RWPE2 (cell line): ENCODE measurements around the gene FBXL19.

Experiments
- ATAC-seq: fragments of 200-7000 bp; cut with Tn5 transposase; 3 replicates; pipeline ENCODE4 v1.9.1; 2021; ENCODE audit warnings: low read depth
- DNase-seq: peaks from one replicate; pipeline ENCODE4 v3.0.0-alpha.2; 2020; ENCODE audit warnings: low spot score
- H3K27ac ChIP-seq: fragments of 450-650 bp; 2 replicates; pipeline ENCODE4 v1.5.1; 2017; ENCODE audit warnings: mild to moderate bottlenecking; ENCODE audit not compliant: poor library complexity, severe bottlenecking
- H3K27me3 ChIP-seq: fragments of 250-450 bp; sonication (Bioruptor Pico); 2 replicates; pipeline ENCODE4 v1.5.1; 2021; ENCODE audit warnings: mild to moderate bottlenecking, moderate library complexity; ENCODE audit not compliant: insufficient read depth, poor library complexity, severe bottlenecking
- H3K36me3 ChIP-seq: fragments of 250-450 bp; sonication (Bioruptor Pico); 2 replicates; pipeline ENCODE4 v1.5.1; 2020; ENCODE audit warnings: low read depth, mild to moderate bottlenecking, moderate library complexity
- H3K4me1 ChIP-seq: fragments of 250-450 bp; sonication (Bioruptor Pico); 2 replicates; pipeline ENCODE4 v1.5.1; 2021; ENCODE audit warnings: mild to moderate bottlenecking, moderate library complexity; ENCODE audit not compliant: insufficient read depth, poor library complexity, severe bottlenecking
- H3K4me3 ChIP-seq: fragments of 250-450 bp; sonication (Bioruptor Pico); 2 replicates; pipeline ENCODE4 v1.5.1; 2021; ENCODE audit warnings: mild to moderate bottlenecking, moderate library complexity; ENCODE audit not compliant: severe bottlenecking
- H3K9me3 ChIP-seq: fragments of 250-450 bp; sonication (Bioruptor Pico); 2 replicates; pipeline ENCODE4 v1.5.1; 2021; ENCODE audit warnings: mild to moderate bottlenecking, moderate library complexity; ENCODE audit not compliant: severe bottlenecking
- CTCF ChIP-seq: fragments of 450-650 bp; IDR thresholded peaks from one replicate; pipeline ENCODE4 v1.5.1; 2017; ENCODE audit warnings: mild to moderate bottlenecking, moderate library complexity; ENCODE audit not compliant: poor library complexity, severe bottlenecking

Gene FBXL19

GRCh38 chr16:30922420-30922959, 882 bp upstream of the FBXL19 start:
- ATAC-seq (peak; percentile 77), DNase-seq (peak; percentile 99)
- Histone ChIP-seq H3K27ac (peak overlapping the region; percentile 68), H3K36me3 (no peaks in the 10 kb centered on the region), H3K27me3 (no peaks in the 10 kb centered on the region), H3K9me3 (no peaks in the 10 kb centered on the region), H3K4me1 (peaks cover 2% of the 10 kb centered on the region), H3K4me3 (peak overlapping the region; percentile 51)
- TF ChIP-seq CTCF, result no peak

GRCh38 chr16:30922960-30923535, 324 bp upstream of the FBXL19 start:
- ATAC-seq (peak; percentile 76), DNase-seq (peak; percentile 99)
- Histone ChIP-seq H3K9me3 (no peaks in the 10 kb centered on the region), H3K27ac (peak overlapping the region; percentile 68), H3K4me1 (peaks cover 2% of the 10 kb centered on the region), H3K36me3 (no peaks in the 10 kb centered on the region), H3K4me3 (peak overlapping the region; percentile 51), H3K27me3 (no peaks in the 10 kb centered on the region)
- TF ChIP-seq CTCF, result no peak

GRCh38 chr16:30924076-30924912, 922 bp downstream of the FBXL19 start:
- H3K4me1 ChIP-seq, result peaks cover 2% of the 10 kb centered on the region
- H3K36me3 ChIP-seq, result no peaks in the 10 kb centered on the region
- H3K27ac ChIP-seq, result peak overlapping the region; percentile 68
- TF ChIP-seq CTCF, result no peak
- H3K9me3 ChIP-seq, result no peaks in the 10 kb centered on the region
- peak overlapping the region; percentile 51 for H3K4me3 ChIP-seq
- ATAC-seq, result no peak
- no peaks in the 10 kb centered on the region for H3K27me3 ChIP-seq
- no peak for DNase-seq

GRCh38 chr16:30924913-30925631, 1.7 kb downstream of the FBXL19 start:
- no peak for DNase-seq
- H3K36me3 ChIP-seq, result no peaks in the 10 kb centered on the region; the same call in 1 of the 2 replicates
- no peaks in the 10 kb centered on the region for H3K27me3 ChIP-seq
- no peaks in the 10 kb centered on the region for H3K9me3 ChIP-seq
- peak overlapping the region; percentile 51 for H3K4me3 ChIP-seq
- no peak for ATAC-seq
- TF ChIP-seq CTCF, result no peak
- peaks cover 2% of the 10 kb centered on the region for H3K4me1 ChIP-seq
- H3K27ac ChIP-seq, result peak overlapping the region; percentile 68
